SK-N-SH treated with all-trans-retinoic acid at 6 μM for 48 hours (cell line): ENCODE results near the gene ATRIP.

Source experiments
- ATAC-seq: fragments of 200-7000 bp; cut with Tn5 transposase; 3 replicates; pipeline ENCODE4 v1.9.1; 2020; ENCODE audit warnings: mild to moderate bottlenecking, moderate library complexity
- BACH2 ChIP-seq: fragments of 250-450 bp; sonication (Bioruptor Pico); IDR thresholded peaks from 2 replicates; pipeline ENCODE4 v1.9.0; 2021; ENCODE audit warnings: mild to moderate bottlenecking, borderline replicate concordance
- CREB5 ChIP-seq: fragments of 250-450 bp; sonication (Bioruptor Pico); IDR thresholded peaks from 2 replicates; pipeline ENCODE4 v1.5.1; 2020; ENCODE audit warnings: low read depth, mild to moderate bottlenecking, moderate library complexity
- CSDC2 ChIP-seq: fragments of 250-450 bp; sonication (Bioruptor Pico); IDR thresholded peaks from 2 replicates; pipeline ENCODE4 v1.5.0; 2020; ENCODE audit warnings: mild to moderate bottlenecking, moderate library complexity
- ESRRG ChIP-seq: fragments of 250-450 bp; sonication (Bioruptor Pico); IDR thresholded peaks from 2 replicates; pipeline ENCODE4 v1.6.1; 2021; ENCODE audit warnings: mild to moderate bottlenecking
- GLIS3 ChIP-seq: fragments of 250-450 bp; sonication (Bioruptor Pico); IDR thresholded peaks from 2 replicates; pipeline ENCODE4 v1.5.0; 2020; ENCODE audit warnings: mild to moderate bottlenecking, moderate library complexity
- OSR1 ChIP-seq: fragments of 250-450 bp; sonication (Bioruptor Pico); IDR thresholded peaks from 2 replicates; pipeline ENCODE4 v1.8.0; 2022; ENCODE audit warnings: moderate library complexity, mild to moderate bottlenecking, inconsistent platforms
- PPARA ChIP-seq: fragments of 250-450 bp; sonication (Bioruptor Pico); IDR thresholded peaks from 2 replicates; pipeline ENCODE4 v1.5.0; 2020; ENCODE audit warnings: mild to moderate bottlenecking, borderline replicate concordance
- RARB ChIP-seq: fragments of 250-450 bp; sonication (Bioruptor Pico); IDR thresholded peaks from 2 replicates; pipeline ENCODE4 v1.8.0; 2021; ENCODE audit warnings: mild to moderate bottlenecking, moderate library complexity
- SNAI2 ChIP-seq: fragments of 250-450 bp; sonication (Bioruptor Pico); IDR thresholded peaks from 2 replicates; pipeline ENCODE4 v1.5.0; 2020; ENCODE audit warnings: mild to moderate bottlenecking, moderate library complexity
- TCF4 ChIP-seq: fragments of 250-450 bp; sonication (Bioruptor Pico); IDR thresholded peaks from 2 replicates; pipeline ENCODE4 v1.8.0; 2021; ENCODE audit warnings: mild to moderate bottlenecking, moderate library complexity, borderline replicate concordance
- TOX ChIP-seq: fragments of 250-450 bp; sonication (Bioruptor Pico); IDR thresholded peaks from 2 replicates; pipeline ENCODE4 v1.8.0; 2021; ENCODE audit warnings: mild to moderate bottlenecking, moderate library complexity, borderline replicate concordance
- ZC3H10 ChIP-seq: fragments of 250-450 bp; sonication (Bioruptor Pico); IDR thresholded peaks from 2 replicates; pipeline ENCODE4 v1.5.1; 2021; ENCODE audit warnings: mild to moderate bottlenecking, moderate library complexity
- ZFP3 ChIP-seq: fragments of 250-450 bp; sonication (Bioruptor Pico); IDR thresholded peaks from 2 replicates; pipeline ENCODE4 v1.5.0; 2020; ENCODE audit warnings: mild to moderate bottlenecking, moderate library complexity
- ZFP30 ChIP-seq: fragments of 450-650 bp; formaldehyde crosslinking; IDR thresholded peaks from 2 replicates; pipeline ENCODE4 v1.5.0; 2022; ENCODE audit warnings: mild to moderate bottlenecking, moderate library complexity
- ZNF70 ChIP-seq: fragments of 450-650 bp; formaldehyde crosslinking; IDR thresholded peaks from 2 replicates; pipeline ENCODE4 v1.5.0; 2020; ENCODE audit warnings: mild to moderate bottlenecking, moderate library complexity
- ZNF8 ChIP-seq: fragments of 450-650 bp; formaldehyde crosslinking; IDR thresholded peaks from 2 replicates; pipeline ENCODE4 v1.5.0; 2020; ENCODE audit warnings: mild to moderate bottlenecking, moderate library complexity
- TF ChIP-seq, protein P1 (sequence below): fragments of 250-450 bp; sonication (Bioruptor Pico); IDR thresholded peaks from 2 replicates; pipeline ENCODE4 v1.5.0; 2020; ENCODE audit warnings: mild to moderate bottlenecking, moderate library complexity
- TF ChIP-seq, protein P2 (sequence below): fragments of 250-450 bp; sonication (Bioruptor Pico); IDR thresholded peaks from 2 replicates; pipeline ENCODE4 v1.8.0; 2021; ENCODE audit warnings: low read depth, mild to moderate bottlenecking, moderate library complexity, borderline replicate concordance
- TF ChIP-seq, protein P3 (sequence below): fragments of 250-450 bp; sonication (Bioruptor Pico); IDR thresholded peaks from 2 replicates; pipeline ENCODE4 v1.8.0; 2020; ENCODE audit warnings: mild to moderate bottlenecking, moderate library complexity, borderline replicate concordance
- TF ChIP-seq, protein P4 (sequence below): fragments of 250-450 bp; sonication (Bioruptor Pico); IDR thresholded peaks from 2 replicates; pipeline ENCODE4 v1.5.1; 2021; ENCODE audit warnings: mild to moderate bottlenecking, moderate library complexity

Gene ATRIP

DNA sequence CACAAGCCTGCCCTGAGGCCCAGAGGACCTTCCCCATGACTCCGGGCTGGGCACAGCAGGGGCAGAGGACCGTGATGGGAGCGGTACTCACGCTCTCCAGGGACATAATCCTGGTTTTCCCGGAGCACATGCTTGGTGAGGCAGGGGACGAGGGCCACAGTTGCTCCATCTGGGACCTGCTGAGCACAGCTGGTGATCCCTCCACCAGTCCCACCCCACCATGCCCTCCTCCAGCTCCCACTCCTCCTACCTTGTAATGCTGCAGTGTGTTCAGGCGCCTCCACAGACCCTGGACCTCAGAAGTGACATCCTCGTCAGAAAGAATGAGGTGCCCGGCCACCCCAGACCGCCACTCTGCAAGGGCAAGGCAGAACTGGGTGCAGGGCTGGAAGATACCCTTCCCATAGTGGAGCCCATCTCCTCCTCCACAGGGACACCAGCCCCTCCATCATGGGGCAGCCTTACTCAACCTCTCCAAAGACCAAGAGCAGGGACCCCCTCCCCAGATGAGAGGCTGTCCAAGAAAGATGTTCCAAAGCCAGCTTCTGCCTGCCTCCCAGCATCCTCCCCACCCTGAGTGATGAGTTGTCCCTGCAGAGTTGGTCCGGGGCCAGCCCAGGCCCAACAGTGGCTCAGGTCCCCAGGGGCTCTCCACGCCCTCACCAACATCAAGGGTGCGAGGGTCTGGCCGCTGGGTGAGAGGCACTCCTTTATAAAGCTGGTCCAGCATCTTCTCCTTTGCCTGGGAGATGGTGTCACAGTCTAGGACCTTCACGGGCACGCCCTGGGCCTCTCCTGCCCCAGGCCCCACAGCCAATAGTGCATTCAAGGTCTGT is 36.1 kb upstream of the ATRIP start:
- ATAC-seq, result no peak
- TF ChIP-seq, protein P1, sequence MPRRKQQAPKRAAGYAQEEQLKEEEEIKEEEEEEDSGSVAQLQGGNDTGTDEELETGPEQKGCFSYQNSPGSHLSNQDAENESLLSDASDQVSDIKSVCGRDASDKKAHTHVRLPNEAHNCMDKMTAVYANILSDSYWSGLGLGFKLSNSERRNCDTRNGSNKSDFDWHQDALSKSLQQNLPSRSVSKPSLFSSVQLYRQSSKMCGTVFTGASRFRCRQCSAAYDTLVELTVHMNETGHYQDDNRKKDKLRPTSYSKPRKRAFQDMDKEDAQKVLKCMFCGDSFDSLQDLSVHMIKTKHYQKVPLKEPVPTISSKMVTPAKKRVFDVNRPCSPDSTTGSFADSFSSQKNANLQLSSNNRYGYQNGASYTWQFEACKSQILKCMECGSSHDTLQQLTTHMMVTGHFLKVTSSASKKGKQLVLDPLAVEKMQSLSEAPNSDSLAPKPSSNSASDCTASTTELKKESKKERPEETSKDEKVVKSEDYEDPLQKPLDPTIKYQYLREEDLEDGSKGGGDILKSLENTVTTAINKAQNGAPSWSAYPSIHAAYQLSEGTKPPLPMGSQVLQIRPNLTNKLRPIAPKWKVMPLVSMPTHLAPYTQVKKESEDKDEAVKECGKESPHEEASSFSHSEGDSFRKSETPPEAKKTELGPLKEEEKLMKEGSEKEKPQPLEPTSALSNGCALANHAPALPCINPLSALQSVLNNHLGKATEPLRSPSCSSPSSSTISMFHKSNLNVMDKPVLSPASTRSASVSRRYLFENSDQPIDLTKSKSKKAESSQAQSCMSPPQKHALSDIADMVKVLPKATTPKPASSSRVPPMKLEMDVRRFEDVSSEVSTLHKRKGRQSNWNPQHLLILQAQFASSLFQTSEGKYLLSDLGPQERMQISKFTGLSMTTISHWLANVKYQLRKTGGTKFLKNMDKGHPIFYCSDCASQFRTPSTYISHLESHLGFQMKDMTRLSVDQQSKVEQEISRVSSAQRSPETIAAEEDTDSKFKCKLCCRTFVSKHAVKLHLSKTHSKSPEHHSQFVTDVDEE (CRISPR knock-in tag), result no peak
- TF ChIP-seq TCF4 (no peak), TOX (CRISPR knock-in tag) (no peak), BACH2 (CRISPR knock-in tag) (no peak), ZFP3 (CRISPR knock-in tag) (no peak), RARB (no peak), SNAI2 (CRISPR knock-in tag) (no peak), ZNF70 (no peak), OSR1 (no peak), CREB5 (CRISPR knock-in tag) (no peak), ESRRG (no peak), ZNF8 (CRISPR knock-in tag) (no peak), ZFP30 (CRISPR knock-in tag) (no peak), ZC3H10 (CRISPR knock-in tag) (no peak), PPARA (CRISPR knock-in tag) (no peak), GLIS3 (CRISPR knock-in tag) (no peak)
- TF ChIP-seq, protein P2, sequence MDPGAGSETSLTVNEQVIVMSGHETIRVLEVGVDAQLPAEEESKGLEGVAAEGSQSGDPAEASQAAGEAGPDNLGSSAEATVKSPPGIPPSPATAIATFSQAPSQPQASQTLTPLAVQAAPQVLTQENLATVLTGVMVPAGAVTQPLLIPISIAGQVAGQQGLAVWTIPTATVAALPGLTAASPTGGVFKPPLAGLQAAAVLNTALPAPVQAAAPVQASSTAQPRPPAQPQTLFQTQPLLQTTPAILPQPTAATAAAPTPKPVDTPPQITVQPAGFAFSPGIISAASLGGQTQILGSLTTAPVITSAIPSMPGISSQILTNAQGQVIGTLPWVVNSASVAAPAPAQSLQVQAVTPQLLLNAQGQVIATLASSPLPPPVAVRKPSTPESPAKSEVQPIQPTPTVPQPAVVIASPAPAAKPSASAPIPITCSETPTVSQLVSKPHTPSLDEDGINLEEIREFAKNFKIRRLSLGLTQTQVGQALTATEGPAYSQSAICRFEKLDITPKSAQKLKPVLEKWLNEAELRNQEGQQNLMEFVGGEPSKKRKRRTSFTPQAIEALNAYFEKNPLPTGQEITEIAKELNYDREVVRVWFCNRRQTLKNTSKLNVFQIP, result no peak
- TF ChIP-seq, protein P3, sequence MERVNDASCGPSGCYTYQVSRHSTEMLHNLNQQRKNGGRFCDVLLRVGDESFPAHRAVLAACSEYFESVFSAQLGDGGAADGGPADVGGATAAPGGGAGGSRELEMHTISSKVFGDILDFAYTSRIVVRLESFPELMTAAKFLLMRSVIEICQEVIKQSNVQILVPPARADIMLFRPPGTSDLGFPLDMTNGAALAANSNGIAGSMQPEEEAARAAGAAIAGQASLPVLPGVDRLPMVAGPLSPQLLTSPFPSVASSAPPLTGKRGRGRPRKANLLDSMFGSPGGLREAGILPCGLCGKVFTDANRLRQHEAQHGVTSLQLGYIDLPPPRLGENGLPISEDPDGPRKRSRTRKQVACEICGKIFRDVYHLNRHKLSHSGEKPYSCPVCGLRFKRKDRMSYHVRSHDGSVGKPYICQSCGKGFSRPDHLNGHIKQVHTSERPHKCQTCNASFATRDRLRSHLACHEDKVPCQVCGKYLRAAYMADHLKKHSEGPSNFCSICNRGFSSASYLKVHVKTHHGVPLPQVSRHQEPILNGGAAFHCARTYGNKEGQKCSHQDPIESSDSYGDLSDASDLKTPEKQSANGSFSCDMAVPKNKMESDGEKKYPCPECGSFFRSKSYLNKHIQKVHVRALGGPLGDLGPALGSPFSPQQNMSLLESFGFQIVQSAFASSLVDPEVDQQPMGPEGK (CRISPR knock-in tag), result no peak
- TF ChIP-seq, protein P4, sequence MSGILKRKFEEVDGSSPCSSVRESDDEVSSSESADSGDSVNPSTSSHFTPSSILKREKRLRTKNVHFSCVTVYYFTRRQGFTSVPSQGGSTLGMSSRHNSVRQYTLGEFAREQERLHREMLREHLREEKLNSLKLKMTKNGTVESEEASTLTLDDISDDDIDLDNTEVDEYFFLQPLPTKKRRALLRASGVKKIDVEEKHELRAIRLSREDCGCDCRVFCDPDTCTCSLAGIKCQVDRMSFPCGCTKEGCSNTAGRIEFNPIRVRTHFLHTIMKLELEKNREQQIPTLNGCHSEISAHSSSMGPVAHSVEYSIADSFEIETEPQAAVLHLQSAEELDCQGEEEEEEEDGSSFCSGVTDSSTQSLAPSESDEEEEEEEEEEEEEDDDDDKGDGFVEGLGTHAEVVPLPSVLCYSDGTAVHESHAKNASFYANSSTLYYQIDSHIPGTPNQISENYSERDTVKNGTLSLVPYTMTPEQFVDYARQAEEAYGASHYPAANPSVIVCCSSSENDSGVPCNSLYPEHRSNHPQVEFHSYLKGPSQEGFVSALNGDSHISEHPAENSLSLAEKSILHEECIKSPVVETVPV, result no peak

DNA sequence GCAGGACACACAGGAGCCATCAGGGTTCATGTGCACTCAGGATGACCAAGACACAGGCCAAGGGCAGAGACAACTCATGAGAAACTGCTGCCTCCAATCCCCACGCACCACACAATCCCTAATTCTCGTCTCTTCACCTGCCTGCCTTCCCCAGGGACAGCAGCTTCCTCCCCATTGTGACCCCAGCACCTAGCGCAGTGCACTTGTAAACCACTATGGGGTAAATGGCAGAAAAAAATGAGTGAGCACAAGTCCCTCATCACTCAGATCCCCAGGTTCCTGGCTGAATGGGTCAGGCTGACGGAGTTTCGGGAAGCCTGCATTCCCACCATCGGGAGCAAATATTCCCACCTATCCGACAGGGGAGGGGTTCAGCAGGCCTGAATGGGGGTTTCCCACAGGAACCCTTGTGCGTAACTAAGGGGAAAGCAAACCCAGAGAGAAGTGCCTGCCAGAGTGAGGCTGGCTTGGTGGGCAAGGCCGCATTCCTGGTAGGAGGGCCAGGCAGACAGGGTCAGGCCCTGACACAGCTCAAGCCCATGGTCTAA is 35.4 kb upstream of the ATRIP start:
- no peak for TF ChIP-seq CREB5 (CRISPR knock-in tag)
- TF ChIP-seq ESRRG, result no peak
- no peak for TF ChIP-seq TOX (CRISPR knock-in tag)
- no peak for TF ChIP-seq SNAI2 (CRISPR knock-in tag)
- TF ChIP-seq TCF4, result no peak
- TF ChIP-seq, protein P3 (CRISPR knock-in tag), result no peak
- TF ChIP-seq BACH2 (CRISPR knock-in tag), result no peak
- TF ChIP-seq CSDC2, result no peak
- no peak for TF ChIP-seq ZFP3 (CRISPR knock-in tag)
- TF ChIP-seq, protein P4, result no peak
- TF ChIP-seq GLIS3 (CRISPR knock-in tag), result no peak
- TF ChIP-seq OSR1, result no peak
- ATAC-seq, result no peak
